Measurements from ENCODE around the gene THADA.

- TF ChIP-seq, protein P1, sequence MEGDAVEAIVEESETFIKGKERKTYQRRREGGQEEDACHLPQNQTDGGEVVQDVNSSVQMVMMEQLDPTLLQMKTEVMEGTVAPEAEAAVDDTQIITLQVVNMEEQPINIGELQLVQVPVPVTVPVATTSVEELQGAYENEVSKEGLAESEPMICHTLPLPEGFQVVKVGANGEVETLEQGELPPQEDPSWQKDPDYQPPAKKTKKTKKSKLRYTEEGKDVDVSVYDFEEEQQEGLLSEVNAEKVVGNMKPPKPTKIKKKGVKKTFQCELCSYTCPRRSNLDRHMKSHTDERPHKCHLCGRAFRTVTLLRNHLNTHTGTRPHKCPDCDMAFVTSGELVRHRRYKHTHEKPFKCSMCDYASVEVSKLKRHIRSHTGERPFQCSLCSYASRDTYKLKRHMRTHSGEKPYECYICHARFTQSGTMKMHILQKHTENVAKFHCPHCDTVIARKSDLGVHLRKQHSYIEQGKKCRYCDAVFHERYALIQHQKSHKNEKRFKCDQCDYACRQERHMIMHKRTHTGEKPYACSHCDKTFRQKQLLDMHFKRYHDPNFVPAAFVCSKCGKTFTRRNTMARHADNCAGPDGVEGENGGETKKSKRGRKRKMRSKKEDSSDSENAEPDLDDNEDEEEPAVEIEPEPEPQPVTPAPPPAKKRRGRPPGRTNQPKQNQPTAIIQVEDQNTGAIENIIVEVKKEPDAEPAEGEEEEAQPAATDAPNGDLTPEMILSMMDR (IDR thresholded peaks at IDR 0.05): no peak
- TF ChIP-seq POLR2A (IDR thresholded peaks at IDR 0.05): no peak
Measured at GRCh38 chr2:43207553-43208300, 388.1 kb downstream of the THADA start.
